ENCODE results near the gene SNAPC4. TPM values are rescaled to one million over a fixed set of nuclear protein-coding genes. Genes with fewer than 3 reads are reported as not detected.
A peak's percentile ranks its signal among the peaks of the same experiment; 100 is the strongest.
"Not testable (repeated sequence)": the region's sequence is repeated elsewhere in the genome, so short reads cannot be mapped to it uniquely, and the experiment has no call there.

Gene SNAPC4
- total and polyA plus RNA-seq, 11 donors, result 3.1 to 7.8 (median 4.3) TPM

DNA sequence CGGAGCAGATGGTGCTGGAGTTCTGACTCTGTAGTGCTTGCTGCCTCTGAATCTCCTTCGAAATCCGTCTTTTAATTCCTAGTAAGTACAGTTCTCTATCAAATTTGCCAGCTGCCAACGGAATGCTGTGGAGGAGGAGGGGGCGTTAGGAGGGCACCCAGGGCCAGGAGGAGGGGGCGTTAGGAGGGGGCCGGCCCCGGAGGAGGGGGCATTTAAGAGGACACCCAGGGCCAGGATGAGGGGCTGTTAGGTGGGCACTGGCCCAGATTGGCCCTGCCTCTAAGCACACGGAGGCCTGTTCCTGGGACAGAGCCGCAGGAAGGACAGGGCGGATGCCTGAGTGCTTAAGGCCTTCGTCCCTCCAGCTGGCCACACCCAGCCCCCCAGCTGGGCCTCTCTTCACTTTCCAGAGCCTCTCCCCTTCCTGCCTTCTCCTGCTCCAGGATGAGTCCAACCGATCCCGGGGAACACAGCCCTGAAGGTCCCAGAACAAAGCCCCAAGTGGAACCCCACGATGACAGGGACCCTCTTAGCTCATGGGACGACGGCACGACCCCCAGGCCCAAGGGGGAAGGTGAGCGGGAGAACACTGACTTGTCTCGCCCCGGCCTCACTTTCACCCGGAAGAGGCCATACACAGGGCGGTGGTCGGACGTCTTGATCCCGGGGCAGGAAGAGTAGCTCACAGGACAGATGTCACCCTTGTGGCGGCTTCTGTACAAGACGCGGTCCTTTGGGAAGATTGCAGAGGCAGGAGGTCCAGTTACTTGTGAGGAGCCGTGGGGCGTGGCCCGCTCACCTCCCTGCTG, 29.9 kb upstream of the SNAPC4 start:
- intact Hi-C loops (cut with DNase I), result no loop called here
- ATAC-seq, result peak in 3 of 4 donors; percentile 40 to 77 (median 41)
- no peaks in the 10 kb centered on the region for H3K9me3 ChIP-seq
- TF ChIP-seq CTCF (IDR thresholded peaks at IDR 0.05) (no peak), POLR2A (IDR thresholded peaks at IDR 0.05) (no peak)
- no peaks in the 10 kb centered on the region for H3K27me3 ChIP-seq
- H3K4me3 ChIP-seq, result no peak overlapping the region
- peak overlapping the region in 2 of 12 donors; percentile 53 to 76 for H3K27ac ChIP-seq
- H3K36me3 ChIP-seq, result peaks cover 0 to 69% (median 50%) of the 10 kb centered on the region in 9 donors
- no peak for DNase-seq
- WGBS, 4 donors, result 72 to 75% (median 74%) methylated on average over 32 of the region's 32 CpGs
- H3K4me1 ChIP-seq, result no peaks in the 10 kb centered on the region

DNA sequence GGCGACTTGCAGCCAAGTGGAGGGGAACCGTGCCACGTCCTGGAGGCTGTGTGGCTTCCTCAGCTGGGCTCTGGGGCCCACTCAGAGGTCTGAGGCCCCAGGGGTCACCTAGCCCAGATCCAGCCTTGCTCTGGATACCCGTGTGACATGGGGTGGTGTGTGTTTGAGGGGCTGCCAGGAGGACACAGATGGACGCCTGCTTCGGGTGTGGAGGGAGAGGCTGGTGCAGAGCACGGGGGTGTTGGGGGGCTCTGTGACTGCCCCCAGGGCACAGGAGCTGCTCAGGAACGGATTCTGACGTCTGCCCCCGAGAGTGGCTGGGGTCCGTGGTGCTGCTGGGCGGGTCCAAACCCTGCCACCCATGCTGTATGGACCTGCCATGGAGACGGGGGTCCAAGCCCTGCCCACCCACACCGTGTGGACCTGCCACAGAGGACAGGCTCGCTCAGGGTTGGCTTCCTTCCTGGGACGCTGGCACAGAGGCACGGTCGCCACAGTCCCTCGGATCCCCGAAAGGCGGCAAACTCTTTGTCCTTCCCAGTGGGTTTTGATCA, 29.2 kb upstream of the SNAPC4 start:
- Histone ChIP-seq H3K4me1 (no peaks in the 10 kb centered on the region), H3K9me3 (no peaks in the 10 kb centered on the region), H3K36me3 (peaks cover 0 to 76% (median 55%) of the 10 kb centered on the region in 9 donors), H3K4me3 (no peak overlapping the region), H3K27me3 (no peaks in the 10 kb centered on the region), H3K27ac (peak overlapping the region in 2 of 12 donors; percentile 19 to 76)
- DNase-seq (no peak), ATAC-seq (peak in 1 of 4 donors; percentile 10)
- TF ChIP-seq CTCF (IDR thresholded peaks at IDR 0.05) (no peak), POLR2A (IDR thresholded peaks at IDR 0.05) (no peak)
- 86 to 92% (median 89%) methylated on average over 15 to 21 of the region's 21 CpGs for WGBS, 4 donors
- intact Hi-C loops (cut with DNase I), result no loop called here

- DNase-seq (no peak), ATAC-seq (no peak)
- intact Hi-C loops (cut with DNase I), result no loop called here
- H3K27ac ChIP-seq, result no peak overlapping the region
- no peaks in the 10 kb centered on the region for H3K27me3 ChIP-seq
- TF ChIP-seq POLR2A (IDR thresholded peaks at IDR 0.05) (no peak), CTCF (IDR thresholded peaks at IDR 0.05) (no peak)
- H3K4me3 ChIP-seq, result no peak overlapping the region
- H3K36me3 ChIP-seq, result peaks cover 0 to 83% (median 63%) of the 10 kb centered on the region in 9 donors
- 79 to 91% (median 84%) methylated on average over 12 of the region's 12 CpGs for WGBS, 4 donors
- no peaks in the 10 kb centered on the region for H3K4me1 ChIP-seq
- no peaks in the 10 kb centered on the region for H3K9me3 ChIP-seq
These were observed 26.8 kb upstream of the SNAPC4 start for GRCh38 chr9:136426787-136427186.

DNA sequence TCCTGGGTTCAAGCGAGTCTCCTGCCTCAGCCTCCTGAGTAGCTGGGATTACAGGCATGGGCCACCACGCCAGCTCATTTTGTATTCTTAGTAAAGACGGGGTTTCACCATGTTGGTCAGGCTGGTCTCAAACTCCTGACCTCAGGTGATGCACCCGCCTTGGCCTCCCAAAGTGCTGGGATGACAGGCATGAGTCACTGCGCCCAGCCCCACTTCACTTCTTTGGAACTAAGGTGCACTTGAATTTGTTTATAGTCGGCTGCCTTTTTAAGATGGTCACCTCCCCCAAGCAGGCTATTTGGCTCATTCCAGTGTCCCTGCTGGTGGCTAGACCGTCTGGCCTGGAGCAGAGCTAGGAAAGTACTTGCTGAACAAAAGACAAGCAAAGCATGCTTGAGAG, 25.4 kb upstream of the SNAPC4 start:
- H3K4me3 ChIP-seq; H3K4me1 ChIP-seq; ATAC-seq; H3K27me3 ChIP-seq; DNase-seq; H3K9me3 ChIP-seq; intact Hi-C loops (cut with DNase I); H3K27ac ChIP-seq: not testable (repeated sequence)
- peaks cover 0 to 91% (median 72%) of the 10 kb centered on the region in 9 donors for H3K36me3 ChIP-seq
- 80 to 87% (median 83%) methylated on average over 7 of the region's 7 CpGs for WGBS, 4 donors

Data from heart left ventricle (tissue), 16 donors.